HEK293 (cell line): ENCODE results near the gene ITGB8.

Experiments
- CTCF ChIP-seq: fragments of 450-650 bp; formaldehyde crosslinking; IDR thresholded peaks from 2 replicates; pipeline ENCODE4 v1.5.1; 2016; ENCODE audit warnings: missing biosample characterization, missing genetic modification characterization
- PBX3 ChIP-seq: sonication (generic); formaldehyde crosslinking; IDR thresholded peaks from 2 replicates; pipeline ENCODE4 v1.8.1; 2022; ENCODE audit warnings: mild to moderate bottlenecking, moderate library complexity, missing genetic modification reagents
- ZFP69B ChIP-seq: fragments of 450-650 bp; formaldehyde crosslinking; IDR thresholded peaks from 2 replicates; pipeline ENCODE4 v1.5.1; 2016; ENCODE audit warnings: missing biosample characterization, missing genetic modification characterization
- ZNF175 ChIP-seq: fragments of 450-650 bp; formaldehyde crosslinking; IDR thresholded peaks from 2 replicates; pipeline ENCODE4 v1.5.1; 2016; ENCODE audit warnings: missing biosample characterization, missing genetic modification characterization

GRCh38 chr7:20450536-20450935, 119.8 kb downstream of the ITGB8 start:
- TF ChIP-seq CTCF (tag by site-specific recombination) = no peak
- no peak for TF ChIP-seq ZNF175
- TF ChIP-seq PBX3 = no peak
- no peak for TF ChIP-seq ZFP69B (tag by site-specific recombination)
